Mucosa of stomach (tissue), 1 donor: ENCODE results near the gene MAML1.

ENCODE experiments used
- H3K27me3 ChIP-seq: one replicate; pipeline ENCODE4 v1.7.0; 2013; ENCODE audit warnings: mild to moderate bottlenecking, low read length; ENCODE audit not compliant: control insufficient read depth, insufficient read depth
- H3K36me3 ChIP-seq: one replicate; pipeline ENCODE4 v1.7.0; 2013; ENCODE audit warnings: low read length; ENCODE audit not compliant: control insufficient read depth, insufficient read depth
- H3K4me1 ChIP-seq: one replicate; pipeline ENCODE4 v1.7.0; 2013; ENCODE audit warnings: mild to moderate bottlenecking, low read length; ENCODE audit not compliant: control insufficient read depth, insufficient read depth
- H3K4me3 ChIP-seq: one replicate; pipeline ENCODE4 v1.7.0; 2013; ENCODE audit warnings: low read length
- H3K9ac ChIP-seq: one replicate; pipeline ENCODE4 v1.7.0; 2013; ENCODE audit warnings: mild to moderate bottlenecking, low read length, moderate library complexity
- H3K9me3 ChIP-seq: one replicate; pipeline ENCODE4 v1.7.0; 2013; ENCODE audit warnings: mild to moderate bottlenecking, low read length, moderate library complexity; ENCODE audit not compliant: control insufficient read depth
- donor health status: Pancreatic carcinoma.

Gene MAML1

DNA sequence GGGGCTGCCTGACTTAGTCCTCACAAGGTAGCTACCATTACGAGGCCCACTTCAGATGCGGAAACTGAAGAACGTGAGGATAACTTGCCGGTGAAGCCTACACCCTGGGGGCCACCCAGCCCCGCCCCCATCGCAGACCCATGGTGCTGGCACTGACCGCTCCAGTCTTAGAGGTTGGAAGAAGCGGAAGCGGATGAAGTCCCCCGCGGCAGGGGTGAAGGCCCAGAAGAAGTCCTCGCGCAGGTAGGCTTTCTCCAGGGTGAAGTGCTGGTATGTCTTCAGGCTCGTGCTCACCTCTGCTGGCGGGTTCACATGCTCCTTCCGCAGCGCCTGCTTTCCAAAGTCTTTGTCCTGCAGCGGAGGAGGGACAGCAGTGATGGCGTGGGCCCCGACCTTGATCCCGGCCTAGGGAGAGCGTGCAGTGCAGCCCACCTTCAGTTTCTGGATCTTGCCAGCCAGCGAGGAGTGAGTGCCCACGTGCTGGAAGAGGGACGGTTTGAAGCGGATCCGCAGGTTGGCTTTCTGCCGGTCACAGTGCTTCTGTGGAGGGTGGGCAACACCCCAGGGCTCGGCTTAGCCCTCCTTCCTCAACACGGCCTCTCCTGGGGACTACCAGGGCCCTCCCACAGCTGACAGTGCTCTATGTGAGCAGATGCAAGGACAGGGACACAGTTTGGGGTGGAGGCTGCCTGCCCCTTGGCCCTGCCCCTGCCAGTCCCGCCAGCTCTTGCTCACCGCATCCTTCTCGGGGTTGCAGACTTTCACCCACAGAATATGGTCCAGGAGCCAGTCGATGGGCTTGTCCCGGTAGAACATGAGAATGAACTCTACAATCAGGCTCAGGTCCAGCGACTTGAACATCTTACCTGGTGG is 66.4 kb downstream of the MAML1 start:
- H3K9me3 ChIP-seq, result no peaks in the 10 kb centered on the region
- H3K4me1 ChIP-seq, result peaks cover 51% of the 10 kb centered on the region
- H3K27me3 ChIP-seq, result no peaks in the 10 kb centered on the region
- no peak overlapping the region for H3K9ac ChIP-seq
- no peak overlapping the region for H3K4me3 ChIP-seq
- peaks cover 36% of the 10 kb centered on the region for H3K36me3 ChIP-seq

DNA sequence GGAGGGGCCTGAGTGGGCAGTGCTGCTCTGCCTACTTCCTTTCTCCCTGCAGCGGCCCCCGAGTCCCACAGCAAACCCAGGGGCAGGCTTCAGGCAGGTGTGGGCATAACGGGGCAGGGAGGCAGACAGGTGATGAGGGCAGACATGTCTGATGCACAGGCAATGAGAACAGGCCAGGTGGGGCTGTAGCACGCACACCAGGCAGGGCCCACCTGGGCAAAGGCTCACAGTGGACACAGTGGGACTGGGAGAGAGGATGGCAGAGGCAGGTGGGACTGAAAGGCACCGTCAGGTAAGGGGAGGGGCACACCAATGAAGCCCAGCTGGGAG is 67.0 kb downstream of the MAML1 start:
- no peaks in the 10 kb centered on the region for H3K9me3 ChIP-seq
- H3K4me3 ChIP-seq, result no peak overlapping the region
- no peak overlapping the region for H3K9ac ChIP-seq
- H3K36me3 ChIP-seq, result peaks cover 36% of the 10 kb centered on the region
- H3K27me3 ChIP-seq, result no peaks in the 10 kb centered on the region
- H3K4me1 ChIP-seq, result peaks cover 51% of the 10 kb centered on the region

DNA sequence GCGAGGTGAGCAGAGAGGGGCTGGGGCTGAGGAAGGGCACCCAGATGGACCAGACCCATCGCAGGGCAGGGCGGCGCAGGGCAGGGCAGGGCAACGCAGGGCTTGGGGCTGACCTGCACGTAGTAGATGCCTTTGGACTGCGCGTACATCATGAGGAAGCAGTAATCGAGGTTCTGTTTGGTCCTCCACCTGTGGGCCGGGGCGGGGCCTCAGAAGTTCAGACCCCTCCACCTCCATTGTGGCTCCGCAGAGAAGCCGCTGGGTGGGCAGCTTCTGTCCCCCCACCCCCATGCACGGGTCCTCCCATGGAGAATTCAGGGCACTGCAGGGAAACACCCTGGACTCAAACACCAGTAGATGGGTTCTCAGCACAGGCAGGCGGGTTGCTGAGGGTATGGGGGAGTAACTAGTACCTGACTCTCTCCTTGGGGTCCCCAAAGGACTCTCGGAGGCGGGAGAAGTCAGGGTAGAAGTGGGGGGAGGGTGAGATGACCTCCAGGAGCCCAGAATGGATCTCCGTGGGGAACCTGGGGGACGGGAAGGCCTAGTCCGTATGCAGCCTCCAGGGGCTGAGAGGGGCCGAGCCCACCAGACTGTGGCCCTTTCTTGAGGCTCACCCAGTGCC is 67.6 kb downstream of the MAML1 start:
- Histone ChIP-seq H3K36me3 (peaks cover 36% of the 10 kb centered on the region), H3K4me1 (peaks cover 51% of the 10 kb centered on the region), H3K9ac (no peak overlapping the region), H3K9me3 (no peaks in the 10 kb centered on the region), H3K27me3 (no peaks in the 10 kb centered on the region), H3K4me3 (no peak overlapping the region)

DNA sequence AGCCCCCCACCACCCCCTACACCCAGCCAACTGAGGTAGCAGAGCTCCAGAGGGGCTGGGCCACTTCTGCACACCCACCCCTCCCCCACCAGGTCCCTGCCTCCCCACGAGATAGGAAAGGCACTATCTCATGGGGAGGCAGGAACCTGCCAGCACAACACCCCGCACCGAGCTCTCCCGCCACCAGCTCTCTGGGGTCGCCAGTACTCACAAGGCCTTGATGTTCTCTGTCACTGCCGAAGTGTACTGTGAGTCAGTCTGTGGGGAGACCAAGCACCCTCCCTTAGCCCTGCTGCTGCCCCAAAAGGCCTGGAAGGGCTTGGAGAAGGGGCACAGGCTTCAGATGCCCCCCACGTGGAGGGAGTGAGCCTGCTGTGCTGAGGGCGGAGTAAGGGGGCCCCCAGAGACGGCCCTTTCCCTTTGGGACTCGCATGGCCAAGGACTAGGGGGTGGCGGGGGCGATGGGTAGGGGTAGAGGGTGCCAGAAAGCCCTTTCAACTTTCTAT is 68.1 kb downstream of the MAML1 start:
- Histone ChIP-seq H3K27me3 (no peaks in the 10 kb centered on the region), H3K4me1 (peaks cover 47% of the 10 kb centered on the region), H3K9ac (no peak overlapping the region), H3K4me3 (no peak overlapping the region), H3K36me3 (peaks cover 36% of the 10 kb centered on the region), H3K9me3 (no peaks in the 10 kb centered on the region)

DNA sequence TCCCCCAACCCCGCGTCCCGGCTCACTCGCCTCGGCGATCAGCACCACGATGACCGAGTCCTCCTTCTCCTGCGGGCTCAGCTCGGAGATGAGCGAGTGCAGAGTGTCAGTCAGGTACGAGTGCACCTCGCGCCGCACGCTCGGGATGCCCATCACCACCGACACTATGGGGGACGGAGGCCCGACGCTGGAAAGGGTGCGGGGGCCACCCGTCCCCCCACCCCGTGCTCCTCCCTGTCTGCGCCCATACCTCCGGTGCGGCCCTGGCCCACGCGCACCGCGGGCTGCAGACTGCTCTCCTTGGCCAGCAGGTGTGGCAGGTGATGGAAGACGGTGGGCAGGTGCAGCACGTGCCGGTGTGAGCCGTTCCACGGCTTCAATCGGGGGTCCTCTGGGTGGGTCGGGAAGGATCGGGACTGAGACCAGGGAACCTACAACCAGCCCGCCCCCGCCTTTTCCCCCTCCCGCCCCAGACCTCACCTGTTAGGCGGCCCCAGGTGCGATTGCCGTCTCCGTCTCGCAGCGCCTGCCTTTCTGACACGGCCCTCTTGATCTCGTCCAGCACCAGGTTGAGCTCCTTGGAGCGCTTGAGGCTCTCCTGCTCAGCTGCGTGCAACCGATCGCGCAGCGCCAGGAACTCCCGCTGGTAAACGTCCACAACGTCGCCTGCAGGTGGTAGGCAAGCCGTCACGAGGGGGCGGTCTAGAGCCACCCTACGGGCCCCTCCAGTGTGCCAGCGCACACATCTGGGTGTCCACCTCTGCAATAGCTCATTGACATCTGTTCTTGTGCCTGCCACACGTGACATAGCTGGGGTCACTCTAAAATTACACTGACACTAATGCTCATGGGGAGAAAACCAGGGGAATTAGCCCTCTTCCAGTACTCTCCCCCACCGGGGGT is 68.9 kb downstream of the MAML1 start:
- Histone ChIP-seq H3K4me3 (no peak overlapping the region), H3K9ac (no peak overlapping the region), H3K4me1 (peaks cover 43% of the 10 kb centered on the region), H3K27me3 (no peaks in the 10 kb centered on the region), H3K9me3 (no peaks in the 10 kb centered on the region), H3K36me3 (peaks cover 36% of the 10 kb centered on the region)

DNA sequence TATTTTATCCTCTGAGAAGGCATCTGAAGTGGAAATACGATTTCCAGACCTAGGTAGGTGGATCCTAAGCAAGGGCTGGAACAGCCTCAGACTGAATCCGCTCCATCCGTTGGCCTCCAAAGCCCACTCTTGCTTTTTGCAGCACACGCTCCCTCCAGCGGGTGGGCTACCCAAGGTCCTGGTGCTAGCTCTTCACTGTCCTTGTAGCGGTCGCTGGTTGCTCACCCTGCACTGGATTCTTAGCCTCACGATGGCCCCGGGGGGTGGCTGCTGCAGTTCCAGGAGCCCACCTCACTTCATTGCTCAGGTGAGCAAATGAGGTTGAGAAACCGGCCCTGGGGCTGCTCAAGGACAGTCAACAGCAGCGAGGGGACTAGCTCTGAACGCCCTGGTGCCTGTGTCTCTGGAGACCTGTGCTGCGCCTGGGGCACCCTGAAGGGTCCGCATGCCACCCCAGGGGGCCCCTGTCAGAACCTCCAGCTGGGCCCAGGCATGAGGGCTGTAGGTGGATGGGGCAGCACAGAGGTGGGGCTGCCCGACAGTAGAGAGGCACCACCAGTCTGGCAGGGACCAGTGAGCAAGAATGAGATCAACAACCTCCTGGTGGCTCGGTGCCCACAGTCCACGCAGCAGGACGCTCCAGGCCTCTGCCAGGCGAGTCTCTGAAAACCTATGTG is 69.7 kb downstream of the MAML1 start:
- peaks cover 36% of the 10 kb centered on the region for H3K4me1 ChIP-seq
- H3K9me3 ChIP-seq, result no peaks in the 10 kb centered on the region
- H3K36me3 ChIP-seq, result peaks cover 34% of the 10 kb centered on the region
- H3K4me3 ChIP-seq, result no peak overlapping the region
- H3K27me3 ChIP-seq, result no peaks in the 10 kb centered on the region
- peak overlapping the region; percentile 39 for H3K9ac ChIP-seq

DNA sequence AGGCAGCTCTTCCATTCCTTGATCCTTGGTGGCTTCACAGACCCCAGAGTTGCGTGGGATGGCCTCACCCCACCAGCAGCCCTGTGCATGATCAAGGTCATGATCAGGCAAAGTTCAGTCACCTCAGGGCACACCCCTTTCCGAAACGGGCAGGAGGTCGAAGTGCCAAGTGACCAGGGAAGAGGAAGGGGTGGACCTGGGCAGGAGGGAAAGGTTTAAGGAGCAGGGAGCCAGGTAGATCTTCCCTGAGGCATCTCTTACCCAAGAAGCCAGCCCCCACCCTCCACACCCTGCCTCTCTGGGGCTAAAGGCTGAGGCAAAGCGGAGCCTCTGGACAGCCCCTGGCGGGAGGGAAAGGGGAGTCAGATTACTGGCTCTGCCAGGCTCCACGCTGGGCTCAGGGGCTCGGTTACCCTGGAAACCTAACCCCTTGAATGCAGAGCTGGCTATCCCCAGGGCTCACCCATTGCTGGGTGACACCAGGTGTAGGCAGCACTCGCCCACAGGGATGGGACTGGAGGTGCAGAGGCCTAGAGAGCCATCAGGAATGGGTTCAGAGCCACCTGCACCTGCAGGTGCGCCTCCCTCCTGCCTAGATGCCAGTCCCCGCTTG is 70.4 kb downstream of the MAML1 start:
- Histone ChIP-seq H3K36me3 (peaks cover 27% of the 10 kb centered on the region), H3K4me3 (no peak overlapping the region), H3K9me3 (no peaks in the 10 kb centered on the region), H3K4me1 (peaks cover 41% of the 10 kb centered on the region), H3K27me3 (no peaks in the 10 kb centered on the region), H3K9ac (peak overlapping the region; percentile 39)

DNA sequence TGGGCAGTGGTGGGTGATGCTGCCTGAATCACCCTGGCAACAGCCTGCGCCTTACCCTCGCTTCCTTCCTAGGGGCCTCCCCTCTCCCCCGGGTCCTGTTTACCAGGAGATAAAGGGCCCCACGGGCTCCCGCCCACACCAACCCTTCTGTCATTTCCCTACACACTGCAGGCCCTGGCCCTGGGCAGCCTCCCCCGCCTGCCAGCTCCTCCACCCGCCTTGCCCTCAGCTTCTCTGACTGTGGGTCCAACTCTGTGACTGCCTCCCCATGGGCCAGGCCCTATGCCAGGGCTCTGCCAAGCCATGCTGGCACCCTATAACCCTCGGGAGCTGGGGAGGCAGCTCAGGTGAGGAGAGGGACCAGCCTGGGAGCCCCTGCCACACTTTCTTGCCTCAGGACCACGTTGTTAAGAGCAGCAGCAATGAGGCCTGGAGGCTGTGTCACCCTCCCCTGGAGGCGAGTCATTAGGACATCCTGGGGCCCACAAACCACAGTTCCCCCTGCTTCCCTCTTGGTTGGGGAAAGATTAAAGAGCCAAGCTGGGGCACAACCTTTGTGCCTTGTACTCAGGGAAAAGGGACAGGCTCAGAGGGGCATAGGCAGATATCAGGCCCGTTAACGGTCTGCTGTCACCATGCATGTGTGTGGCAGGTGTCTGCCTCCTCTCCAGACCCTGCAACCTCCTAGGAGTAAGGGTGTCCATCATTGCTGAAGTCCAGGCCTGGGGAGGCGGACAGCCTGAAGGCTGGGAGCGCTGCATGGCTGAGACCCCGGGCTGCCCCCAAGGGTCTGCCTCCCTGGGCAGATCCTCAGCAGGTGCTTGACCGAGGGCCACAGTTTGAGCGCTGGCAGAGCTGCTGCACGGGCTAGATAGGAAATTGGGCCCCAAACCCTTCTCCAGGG is 71.3 kb downstream of the MAML1 start:
- peak overlapping the region; percentile 10 for H3K4me3 ChIP-seq
- H3K9ac ChIP-seq, result peak overlapping the region; percentile 56
- peaks cover 44% of the 10 kb centered on the region for H3K4me1 ChIP-seq
- H3K9me3 ChIP-seq, result no peaks in the 10 kb centered on the region
- peaks cover 18% of the 10 kb centered on the region for H3K36me3 ChIP-seq
- no peaks in the 10 kb centered on the region for H3K27me3 ChIP-seq

DNA sequence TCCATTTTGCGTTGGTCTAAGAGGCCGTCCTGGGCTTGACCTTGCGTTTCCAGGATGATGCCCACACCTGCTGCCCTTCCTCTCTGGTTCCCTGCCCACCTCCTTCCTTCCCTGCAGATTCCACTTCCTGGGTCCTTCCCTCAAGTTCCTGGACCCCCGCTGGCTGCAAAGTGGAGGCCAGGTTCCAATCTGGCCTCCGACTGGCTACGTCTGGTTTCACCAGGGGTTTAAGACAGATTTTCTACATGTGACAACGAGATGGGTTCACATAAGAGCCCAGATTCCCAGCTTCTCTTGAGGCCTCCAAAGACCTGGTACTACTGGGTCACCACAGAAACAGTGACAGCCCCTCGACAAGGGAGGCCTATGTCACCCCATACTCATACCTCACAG is 71.9 kb downstream of the MAML1 start:
- peak overlapping the region; percentile 56 for H3K9ac ChIP-seq
- H3K27me3 ChIP-seq, result no peaks in the 10 kb centered on the region
- peak overlapping the region; percentile 10 for H3K4me3 ChIP-seq
- peaks cover 13% of the 10 kb centered on the region for H3K36me3 ChIP-seq
- H3K9me3 ChIP-seq, result no peaks in the 10 kb centered on the region
- peaks cover 44% of the 10 kb centered on the region for H3K4me1 ChIP-seq

DNA sequence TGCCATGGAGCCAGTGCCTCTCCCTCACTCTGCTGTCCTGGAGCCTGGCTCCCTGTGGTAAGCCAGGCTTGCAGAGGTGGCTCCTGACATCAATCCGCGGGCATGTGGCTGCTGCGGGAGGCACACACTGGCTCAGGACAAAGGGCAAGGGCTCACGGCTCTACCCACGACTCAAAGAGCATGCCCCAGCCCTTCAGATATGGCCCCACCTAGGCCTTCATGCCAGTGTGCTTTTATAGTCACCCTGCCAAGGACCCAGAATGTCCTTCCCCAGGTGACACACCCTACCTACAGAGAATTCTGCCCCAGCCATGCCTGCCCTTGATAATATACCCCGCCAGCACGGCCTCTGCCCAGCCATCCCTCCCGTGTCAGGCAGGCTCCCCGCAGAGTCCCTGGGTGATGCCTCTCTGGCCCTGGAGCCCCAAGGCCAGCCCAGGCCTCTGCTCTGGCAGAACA is 72.5 kb downstream of the MAML1 start:
- H3K36me3 ChIP-seq, result peaks cover 7% of the 10 kb centered on the region
- no peaks in the 10 kb centered on the region for H3K27me3 ChIP-seq
- peak overlapping the region; percentile 56 for H3K9ac ChIP-seq
- no peaks in the 10 kb centered on the region for H3K9me3 ChIP-seq
- H3K4me1 ChIP-seq, result peaks cover 44% of the 10 kb centered on the region
- H3K4me3 ChIP-seq, result peak overlapping the region; percentile 10
